ENCODE data around the gene ABI3BP.

ABI3BP gene

GRCh38 chr3:100984308-100984707 is 8.9 kb downstream of the ABI3BP start:
- DNase-seq (ENCODE audit: low read depth in 2 of 2), result no peak

- no peak for DNase-seq (ENCODE audit: low read depth in 2 of 2)
Observed at GRCh38 chr3:100982710-100983109, 10.5 kb downstream of the ABI3BP start.

- no peak for DNase-seq (ENCODE audit: low read depth in 2 of 2)
Observed at GRCh38 chr3:100981164-100981911, 11.9 kb downstream of the ABI3BP start.

- no peak for DNase-seq (ENCODE audit: low read depth in 2 of 2)
Observed at GRCh38 chr3:100978011-100978659, 15.1 kb downstream of the ABI3BP start.

- no peak for DNase-seq (ENCODE audit: low read depth in 2 of 2)
Observed at GRCh38 chr3:100976611-100977010, 16.6 kb downstream of the ABI3BP start.

GRCh38 chr3:100975714-100976113 is 17.5 kb downstream of the ABI3BP start:
- DNase-seq (ENCODE audit: low read depth in 2 of 2), result no peak

GRCh38 chr3:100973594-100973993 is 19.6 kb downstream of the ABI3BP start:
- DNase-seq (ENCODE audit: low read depth in 2 of 2), result no peak

GRCh38 chr3:100972867-100973266 is 20.4 kb downstream of the ABI3BP start:
- DNase-seq (ENCODE audit: low read depth in 2 of 2), result no peak

- no peak for DNase-seq (ENCODE audit: low read depth in 2 of 2)
Observed at GRCh38 chr3:100972301-100972844, 20.8 kb downstream of the ABI3BP start.

GRCh38 chr3:100971798-100972197 is 21.4 kb downstream of the ABI3BP start:
- DNase-seq (ENCODE audit: low read depth in 2 of 2), result no peak

GRCh38 chr3:100970477-100970990 is 22.7 kb downstream of the ABI3BP start:
- no peak for DNase-seq (ENCODE audit: low read depth in 2 of 2)

- no peak for DNase-seq (ENCODE audit: low read depth in 2 of 2)
Observed at GRCh38 chr3:100968932-100969906, 24.0 kb downstream of the ABI3BP start.

- DNase-seq (ENCODE audit: low read depth in 2 of 2), result no peak
Observed at GRCh38 chr3:100966807-100967206, 26.4 kb downstream of the ABI3BP start.

- no peak for DNase-seq (ENCODE audit: low read depth in 2 of 2)
Observed at GRCh38 chr3:100966049-100966491, 27.2 kb downstream of the ABI3BP start.

GRCh38 chr3:100963041-100963440 is 30.2 kb downstream of the ABI3BP start:
- no peak for DNase-seq (ENCODE audit: low read depth in 2 of 2)

GRCh38 chr3:100957261-100957986 is 35.8 kb downstream of the ABI3BP start:
- no peak for DNase-seq (ENCODE audit: low read depth in 2 of 2)

- no peak for DNase-seq (ENCODE audit: low read depth in 2 of 2)
Observed at GRCh38 chr3:100956276-100956675, 36.9 kb downstream of the ABI3BP start.

- no peak for DNase-seq (ENCODE audit: low read depth in 2 of 2)
Observed at GRCh38 chr3:100954990-100955389, 38.2 kb downstream of the ABI3BP start.

GRCh38 chr3:100954199-100954935 is 38.9 kb downstream of the ABI3BP start:
- no peak for DNase-seq (ENCODE audit: low read depth in 2 of 2)

- DNase-seq (ENCODE audit: low read depth in 2 of 2), result no peak
Observed at GRCh38 chr3:100953103-100953502, 40.1 kb downstream of the ABI3BP start.
